Kidney epithelial cell (primary cell): ENCODE data around the gene FMNL2. TPM values are rescaled to one million over a fixed set of nuclear protein-coding genes. Genes with fewer than 3 reads are reported as not detected.
A peak's percentile ranks its signal among the peaks of the same experiment; 100 is the strongest.

Experiments
- DNase-seq: peaks from one replicate; pipeline ENCODE4 v3.0.0-alpha.2; 2010; ENCODE audit warnings: low read depth
- H3K27me3 ChIP-seq: 2 replicates; pipeline ENCODE4 v1.6.0; 2011; ENCODE audit warnings: low read length; ENCODE audit not compliant: control insufficient read depth, insufficient read depth
- H3K36me3 ChIP-seq: 2 replicates; pipeline ENCODE4 v1.5.1; 2011; ENCODE audit warnings: low read length; ENCODE audit not compliant: control insufficient read depth, insufficient read depth
- H3K4me3 ChIP-seq: 2 replicates; pipeline ENCODE4 v1.5.1; 2011; ENCODE audit warnings: low read depth, mild to moderate bottlenecking, control low read depth, low read length
- total RNA-seq: library from RNA; depleted of rRNA; stranded (reverse); fragments of >200 nt; gene quantifications from 2 replicates; pipeline ENCODE4 v1.2.3, GENCODE V29; 2015
- TF ChIP-seq, protein P1 (sequence below): IDR thresholded peaks from 2 replicates; pipeline ENCODE4 v1.5.1; 2011; ENCODE audit warnings: mild to moderate bottlenecking, moderate library complexity, low read length, control low read depth, inconsistent platforms; ENCODE audit not compliant: insufficient read depth, poor library complexity, severe bottlenecking

Gene FMNL2
- total RNA-seq, 1 donor from 2014 or later: 68.0 TPM

DNA sequence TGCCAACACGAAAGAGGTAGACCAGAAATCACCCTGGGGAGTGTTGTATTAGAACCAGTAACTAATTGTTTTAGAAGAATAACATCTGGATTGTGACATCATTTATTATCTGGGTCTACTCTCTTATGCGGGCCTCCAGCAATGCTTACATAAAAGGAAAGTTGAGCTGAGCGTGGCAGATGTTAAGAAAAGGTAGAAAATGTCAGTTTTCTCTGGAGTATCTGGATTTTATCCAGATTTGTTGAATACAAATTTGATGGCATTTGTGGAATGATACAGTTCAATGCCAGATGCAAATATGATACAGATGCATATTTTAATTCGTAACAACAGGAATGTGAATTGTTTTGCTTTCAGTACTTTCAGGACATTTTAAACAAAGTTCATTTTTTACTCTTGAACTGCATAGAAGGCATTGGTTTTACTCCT, 292.0 kb downstream of the FMNL2 start:
- no peaks in the 10 kb centered on the region for H3K27me3 ChIP-seq
- H3K4me3 ChIP-seq: no peak overlapping the region
- TF ChIP-seq, protein P1, sequence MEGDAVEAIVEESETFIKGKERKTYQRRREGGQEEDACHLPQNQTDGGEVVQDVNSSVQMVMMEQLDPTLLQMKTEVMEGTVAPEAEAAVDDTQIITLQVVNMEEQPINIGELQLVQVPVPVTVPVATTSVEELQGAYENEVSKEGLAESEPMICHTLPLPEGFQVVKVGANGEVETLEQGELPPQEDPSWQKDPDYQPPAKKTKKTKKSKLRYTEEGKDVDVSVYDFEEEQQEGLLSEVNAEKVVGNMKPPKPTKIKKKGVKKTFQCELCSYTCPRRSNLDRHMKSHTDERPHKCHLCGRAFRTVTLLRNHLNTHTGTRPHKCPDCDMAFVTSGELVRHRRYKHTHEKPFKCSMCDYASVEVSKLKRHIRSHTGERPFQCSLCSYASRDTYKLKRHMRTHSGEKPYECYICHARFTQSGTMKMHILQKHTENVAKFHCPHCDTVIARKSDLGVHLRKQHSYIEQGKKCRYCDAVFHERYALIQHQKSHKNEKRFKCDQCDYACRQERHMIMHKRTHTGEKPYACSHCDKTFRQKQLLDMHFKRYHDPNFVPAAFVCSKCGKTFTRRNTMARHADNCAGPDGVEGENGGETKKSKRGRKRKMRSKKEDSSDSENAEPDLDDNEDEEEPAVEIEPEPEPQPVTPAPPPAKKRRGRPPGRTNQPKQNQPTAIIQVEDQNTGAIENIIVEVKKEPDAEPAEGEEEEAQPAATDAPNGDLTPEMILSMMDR: no peak
- no peak for DNase-seq
- peaks cover 6% of the 10 kb centered on the region for H3K36me3 ChIP-seq

DNA sequence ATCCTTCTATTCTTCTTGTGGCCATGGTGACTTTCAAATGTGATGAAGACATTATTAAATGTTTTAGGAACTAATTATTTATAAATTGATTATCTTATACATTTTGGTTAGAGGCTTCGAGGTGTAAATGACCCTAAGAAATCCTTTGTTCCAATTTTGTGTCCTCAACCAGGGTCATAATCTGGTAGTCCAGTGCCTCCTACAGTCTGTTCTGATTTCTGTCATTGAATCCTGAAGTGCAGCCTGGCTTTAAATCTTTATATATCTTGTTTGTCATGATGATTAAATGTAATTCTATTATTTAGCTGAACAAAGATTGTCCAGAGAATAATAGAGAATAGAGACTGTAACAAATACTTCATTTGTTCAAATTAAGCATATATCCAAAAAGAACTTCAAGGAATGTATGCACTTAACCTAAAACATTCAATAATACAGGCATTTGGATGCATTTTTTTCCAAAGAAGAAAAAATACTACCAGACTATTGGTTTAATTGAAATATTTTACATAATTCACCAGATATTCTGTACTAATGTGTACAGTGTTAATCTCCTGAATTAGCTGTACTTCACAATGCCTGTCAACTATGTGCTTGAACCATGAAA, 292.5 kb downstream of the FMNL2 start:
- no peak for DNase-seq
- TF ChIP-seq, protein P1: peak; percentile 52
- H3K27me3 ChIP-seq: no peaks in the 10 kb centered on the region
- no peak overlapping the region for H3K4me3 ChIP-seq
- peaks cover 6% of the 10 kb centered on the region for H3K36me3 ChIP-seq

GRCh38 chr2:152629202-152629601, 294.2 kb downstream of the FMNL2 start:
- no peak overlapping the region for H3K4me3 ChIP-seq
- TF ChIP-seq, protein P1: no peak
- no peak for DNase-seq
- H3K36me3 ChIP-seq: peaks cover 6% of the 10 kb centered on the region
- H3K27me3 ChIP-seq: no peaks in the 10 kb centered on the region

- Histone ChIP-seq H3K27me3 (no peaks in the 10 kb centered on the region), H3K4me3 (no peak overlapping the region), H3K36me3 (peaks cover 4% of the 10 kb centered on the region)
- TF ChIP-seq, protein P1: no peak
- DNase-seq: no peak
Observed at GRCh38 chr2:152630466-152630865, 295.5 kb downstream of the FMNL2 start.

GRCh38 chr2:152632736-152633135, 297.8 kb downstream of the FMNL2 start:
- H3K4me3 ChIP-seq: no peak overlapping the region
- H3K27me3 ChIP-seq: no peaks in the 10 kb centered on the region
- peaks cover 6% of the 10 kb centered on the region for H3K36me3 ChIP-seq
- TF ChIP-seq, protein P1: no peak
- no peak for DNase-seq
